H9 (cell line): ENCODE results near the gene ZFP36. TPM values are rescaled to one million over a fixed set of nuclear protein-coding genes. Genes with fewer than 3 reads are reported as not detected.

Source experiments
- DNase-seq: peaks from one replicate; pipeline ENCODE4 v3.0.0-alpha.2; 2017
- H2AFZ ChIP-seq: one replicate; pipeline ENCODE4 v1.6.1; 2013; ENCODE audit warnings: mild to moderate bottlenecking, low read length, control low read depth, moderate library complexity
- H2AK5ac ChIP-seq: 2 replicates; pipeline ENCODE4 v1.6.1; 2013; ENCODE audit warnings: low read length, control low read depth, mixed read lengths; ENCODE audit not compliant: insufficient read length
- H2BK120ac ChIP-seq: one replicate; pipeline ENCODE4 v1.6.1; 2013; ENCODE audit warnings: low read depth, mild to moderate bottlenecking, low read length, control low read depth, inconsistent platforms; ENCODE audit not compliant: poor library complexity, severe bottlenecking
- H2BK12ac ChIP-seq: 2 replicates; pipeline ENCODE4 v1.6.1; 2013; ENCODE audit warnings: low read length, control low read depth, mixed read lengths, low read depth; ENCODE audit not compliant: insufficient read length
- H2BK15ac ChIP-seq: 2 replicates; pipeline ENCODE4 v1.6.1; 2013; ENCODE audit warnings: low read depth, low read length, control low read depth
- H2BK20ac ChIP-seq: one replicate; pipeline ENCODE4 v1.6.1; 2013; ENCODE audit warnings: low read depth, mild to moderate bottlenecking, low read length, control low read depth, inconsistent platforms; ENCODE audit not compliant: poor library complexity, severe bottlenecking
- H2BK5ac ChIP-seq: 2 replicates; pipeline ENCODE4 v1.6.1; 2013; ENCODE audit warnings: low read length, control low read depth, mixed read lengths; ENCODE audit not compliant: insufficient read length
- H3K14ac ChIP-seq: 2 replicates; pipeline ENCODE4 v1.6.1; 2013; ENCODE audit warnings: low read length, control low read depth; ENCODE audit not compliant: insufficient read depth
- H3K18ac ChIP-seq: 2 replicates; pipeline ENCODE4 v1.6.1; 2013; ENCODE audit warnings: low read depth, mild to moderate bottlenecking, mixed read lengths, low read length, control low read depth; ENCODE audit not compliant: insufficient read length
- H3K23ac ChIP-seq: 2 replicates; pipeline ENCODE4 v1.6.1; 2013; ENCODE audit warnings: low read length, control low read depth, mixed read lengths, low read depth; ENCODE audit not compliant: insufficient read length
- H3K23me2 ChIP-seq: 2 replicates; pipeline ENCODE4 v1.6.1; 2013; ENCODE audit warnings: low read depth, mild to moderate bottlenecking, mixed read lengths, low read length, control low read depth; ENCODE audit not compliant: insufficient read length, poor library complexity, severe bottlenecking
- H3K27ac ChIP-seq: 2 replicates; pipeline ENCODE4 v1.5.1; 2013; ENCODE audit warnings: low read length, control low read depth, mixed read lengths, low read depth; ENCODE audit not compliant: insufficient read length
- H3K27me3 ChIP-seq: 2 replicates; pipeline ENCODE4 v1.6.1; 2013; ENCODE audit warnings: low read length, control low read depth, inconsistent platforms; ENCODE audit not compliant: insufficient read depth
- H3K4ac ChIP-seq: 2 replicates; pipeline ENCODE4 v1.6.1; 2013; ENCODE audit warnings: low read depth, mild to moderate bottlenecking, control low read depth, inconsistent platforms, low read length, moderate library complexity
- H3K4me1 ChIP-seq: 2 replicates; pipeline ENCODE4 v1.6.1; 2013; ENCODE audit warnings: low read length, control low read depth, inconsistent platforms; ENCODE audit not compliant: insufficient read depth
- H3K4me2 ChIP-seq: 2 replicates; pipeline ENCODE4 v1.6.1; 2013; ENCODE audit warnings: low read length, control low read depth, mixed read lengths; ENCODE audit not compliant: insufficient read length, insufficient read depth
- H3K56ac ChIP-seq: 2 replicates; pipeline ENCODE4 v1.6.1; 2013; ENCODE audit warnings: low read depth, mild to moderate bottlenecking, mixed read lengths, low read length, control low read depth; ENCODE audit not compliant: insufficient read length
- H3K79me1 ChIP-seq: 2 replicates; pipeline ENCODE4 v1.6.1; 2013; ENCODE audit warnings: low read depth, mild to moderate bottlenecking, moderate library complexity, low read length, control low read depth, inconsistent platforms; ENCODE audit not compliant: insufficient read depth, poor library complexity, severe bottlenecking
- H3K79me2 ChIP-seq: 2 replicates; pipeline ENCODE4 v1.6.1; 2013; ENCODE audit warnings: low read length, control low read depth, inconsistent platforms; ENCODE audit not compliant: insufficient read depth
- H3K9ac ChIP-seq: 2 replicates; pipeline ENCODE4 v1.6.1; 2013; ENCODE audit warnings: low read length, control low read depth, mixed read lengths; ENCODE audit not compliant: insufficient read length; ENCODE audit errors: extremely low read depth
- H3K9me3 ChIP-seq: one replicate; pipeline ENCODE4 v1.6.1; 2013; ENCODE audit warnings: low read depth, low read length, inconsistent platforms; ENCODE audit not compliant: control insufficient read depth
- H3T11ph ChIP-seq: one replicate; pipeline ENCODE4 v1.6.1; 2013; ENCODE audit warnings: mild to moderate bottlenecking, low read length, control low read depth, inconsistent platforms
- H4K20me1 ChIP-seq: one replicate; pipeline ENCODE4 v1.6.1; 2013; ENCODE audit not compliant: control insufficient read depth, insufficient read length, insufficient read depth
- H4K5ac ChIP-seq: 2 replicates; pipeline ENCODE4 v1.6.1; 2013; ENCODE audit warnings: low read depth, mild to moderate bottlenecking, mixed read lengths, low read length, control low read depth; ENCODE audit not compliant: insufficient read length
- H4K8ac ChIP-seq: replicated peaks from 2 replicates; pipeline ENCODE4 v1.6.1; 2013; ENCODE audit warnings: low read length, control low read depth, mixed read lengths, low read depth; ENCODE audit not compliant: insufficient read length
- H4K91ac ChIP-seq: 2 replicates; pipeline ENCODE4 v1.6.1; 2013; ENCODE audit warnings: low read depth, mild to moderate bottlenecking, moderate library complexity, mixed read lengths, low read length, control low read depth; ENCODE audit not compliant: insufficient read length
- H3K27ac Mint-ChIP-seq, 3 experiments: 2 replicates in 2 of 3; 3 replicates in 1 of 3; pipeline ENCODE4 v1.8.0; 2020 to 2021; ENCODE audit warnings: mixed read lengths in 3 of 3, mild to moderate bottlenecking in 1 of 3, moderate library complexity in 1 of 3
- H3K27me3 Mint-ChIP-seq: 2 replicates; pipeline ENCODE4 v1.8.0; 2021; ENCODE audit warnings: low read depth, mild to moderate bottlenecking, moderate library complexity, mixed read lengths
- H3K36me3 Mint-ChIP-seq, 3 experiments: 2 replicates in 2 of 3; 3 replicates in 1 of 3; pipeline ENCODE4 v1.8.0; 2020 to 2021; ENCODE audit warnings: low read depth in 3 of 3, mixed read lengths in 3 of 3; ENCODE audit not compliant: insufficient read depth in 1 of 3
- H3K4me1 Mint-ChIP-seq, 2 experiments: 2 replicates each; pipeline ENCODE4 v1.8.0; 2020; ENCODE audit warnings: mixed read lengths in 2 of 2
- H3K4me3 Mint-ChIP-seq, 2 experiments: 2 replicates in 1 of 2; 3 replicates in 1 of 2; pipeline ENCODE4 v1.8.0; 2020 to 2021; ENCODE audit warnings: mild to moderate bottlenecking in 2 of 2, mixed read lengths in 2 of 2, moderate library complexity in 1 of 2
- H3K9me3 Mint-ChIP-seq, 2 experiments: 2 replicates in 1 of 2; 3 replicates in 1 of 2; pipeline ENCODE4 v1.8.0; 2020; ENCODE audit warnings: mild to moderate bottlenecking in 2 of 2, mixed read lengths in 2 of 2, moderate library complexity in 1 of 2
- WGBS: extraction: QIAGEN DNeasy Blood & Tissue Kit; methylation state at CpG from one replicate; pipeline ENCODE4 v1.1.7; 2013; ENCODE audit warnings: missing lambda C conversion rate, low lambda C conversion rate, mixed read lengths; ENCODE audit not compliant: insufficient read length; ENCODE audit errors: extremely low coverage; 5-methylcytosine and 5-hydroxymethylcytosine counted together
- total RNA-seq: library from RNA; stranded (reverse); gene quantifications from 2 replicates; pipeline ENCODE4 v1.2.1, GENCODE V29; 2021
- TF ChIP-seq, protein P1 (sequence below): fragments of 200-600 bp; sonication (generic); conservative IDR thresholded peaks from 3 replicates; pipeline ENCODE4 v1.8.0; 2021; ENCODE audit warnings: antibody characterized with exemption, mild to moderate bottlenecking

ZFP36 gene
- total RNA-seq, 1 experiment from 2014 or later: 14.6 TPM

DNA sequence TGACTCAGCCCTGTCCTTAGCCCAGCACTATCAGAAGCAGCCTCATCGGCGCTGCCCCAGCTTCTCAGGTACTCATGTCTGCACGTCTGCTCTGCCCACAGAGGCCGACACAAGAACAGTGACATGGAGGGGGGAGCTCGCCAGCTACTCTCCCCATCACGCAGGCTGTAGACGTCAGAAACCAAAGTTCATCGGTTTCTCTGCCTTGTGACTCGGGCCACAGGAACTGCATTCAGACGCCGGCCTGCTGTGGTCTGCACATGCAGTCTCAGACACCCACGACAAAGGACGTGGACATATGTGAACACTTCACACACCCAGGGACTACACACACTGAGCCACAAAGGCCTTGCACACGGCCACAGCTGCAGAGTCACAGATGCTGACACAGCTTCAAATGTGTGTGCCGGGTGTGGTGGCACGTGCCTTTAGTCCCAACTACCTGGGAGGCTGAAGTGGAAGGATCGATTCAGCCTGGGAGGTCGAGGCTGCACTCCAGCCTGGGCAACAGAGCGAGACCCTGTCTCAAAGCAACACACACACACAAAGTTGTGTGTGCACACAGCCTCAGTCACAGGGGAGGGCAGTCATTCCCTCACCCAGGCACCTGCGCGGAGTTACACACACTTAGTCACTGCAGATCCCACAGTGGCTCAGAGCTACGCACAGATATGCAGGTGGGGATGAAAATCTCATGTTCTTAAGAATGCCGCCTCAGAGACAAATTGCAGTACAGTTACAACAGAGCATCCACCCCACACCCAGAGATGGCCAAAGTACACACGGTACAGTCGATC lies 4.9 kb upstream of the ZFP36 start:
- Histone ChIP-seq H3K23ac (no peak overlapping the region), H2AFZ (no peak overlapping the region), H3K79me2 (no peaks in the 10 kb centered on the region), H3T11ph (no peak overlapping the region), H2BK120ac (no peak overlapping the region), H3K56ac (no peak overlapping the region), H2AK5ac (no peak overlapping the region), H3K9me3 (no peaks in the 10 kb centered on the region), H4K8ac (no peak overlapping the region), H4K91ac (peak overlapping the region; percentile 10), H4K20me1 (no peaks in the 10 kb centered on the region), H3K14ac (peak overlapping the region; percentile 94), H4K5ac (peak overlapping the region; percentile 43), H3K9ac (peak overlapping the region; percentile 33), H3K27ac (peak overlapping the region; percentile 42), H3K18ac (peak overlapping the region; percentile 74), H3K79me1 (no peaks in the 10 kb centered on the region), H3K27me3 (no peaks in the 10 kb centered on the region), H3K4ac (no peak overlapping the region), H3K23me2 (peaks cover 15% of the 10 kb centered on the region), H2BK12ac (peak overlapping the region; percentile 7), H3K4me2 (peak overlapping the region; percentile 60), H2BK15ac (no peak overlapping the region), H2BK20ac (no peak overlapping the region), H2BK5ac (no peak overlapping the region), H3K4me1 (peaks cover 6% of the 10 kb centered on the region; the same call in 1 of the 2 replicates)
- peaks cover 32 to 44% of the 10 kb centered on the region in 2 experiments for H3K4me1 Mint-ChIP-seq
- peak overlapping the region; percentile 80 to 100 (median 87) for H3K27ac Mint-ChIP-seq
- H3K9me3 Mint-ChIP-seq: no peaks in the 10 kb centered on the region; a peak in 1 of 5 replicates
- no peak for DNase-seq
- H3K36me3 Mint-ChIP-seq: peaks cover 0 to 10% (median 6%) of the 10 kb centered on the region in 3 experiments; a peak in 6 of 7 replicates
- no CpG with 5 or more reads among the region's 25 CpGs for WGBS
- H3K4me3 Mint-ChIP-seq: peak overlapping the region; percentile 87 to 95
- TF ChIP-seq, protein P1, sequence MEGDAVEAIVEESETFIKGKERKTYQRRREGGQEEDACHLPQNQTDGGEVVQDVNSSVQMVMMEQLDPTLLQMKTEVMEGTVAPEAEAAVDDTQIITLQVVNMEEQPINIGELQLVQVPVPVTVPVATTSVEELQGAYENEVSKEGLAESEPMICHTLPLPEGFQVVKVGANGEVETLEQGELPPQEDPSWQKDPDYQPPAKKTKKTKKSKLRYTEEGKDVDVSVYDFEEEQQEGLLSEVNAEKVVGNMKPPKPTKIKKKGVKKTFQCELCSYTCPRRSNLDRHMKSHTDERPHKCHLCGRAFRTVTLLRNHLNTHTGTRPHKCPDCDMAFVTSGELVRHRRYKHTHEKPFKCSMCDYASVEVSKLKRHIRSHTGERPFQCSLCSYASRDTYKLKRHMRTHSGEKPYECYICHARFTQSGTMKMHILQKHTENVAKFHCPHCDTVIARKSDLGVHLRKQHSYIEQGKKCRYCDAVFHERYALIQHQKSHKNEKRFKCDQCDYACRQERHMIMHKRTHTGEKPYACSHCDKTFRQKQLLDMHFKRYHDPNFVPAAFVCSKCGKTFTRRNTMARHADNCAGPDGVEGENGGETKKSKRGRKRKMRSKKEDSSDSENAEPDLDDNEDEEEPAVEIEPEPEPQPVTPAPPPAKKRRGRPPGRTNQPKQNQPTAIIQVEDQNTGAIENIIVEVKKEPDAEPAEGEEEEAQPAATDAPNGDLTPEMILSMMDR: no peak
- H3K27me3 Mint-ChIP-seq: no peaks in the 10 kb centered on the region; the same call in 1 of the 2 replicates
